SJSA1 (cell line): ENCODE data around the gene ROBO4. TPM values are rescaled to one million over a fixed set of nuclear protein-coding genes. Genes with fewer than 3 reads are reported as not detected.

Experiments
- DNase-seq, 2 experiments: peaks; one replicate each; pipeline ENCODE4 v3.0.0-alpha.2; 2015 to 2020; ENCODE audit warnings: low spot score in 2 of 2, low read depth in 1 of 2
- H3K27ac ChIP-seq: fragments of 250-450 bp; sonication (Bioruptor Pico); 2 replicates; pipeline ENCODE4 v1.5.1; 2020; ENCODE audit warnings: mild to moderate bottlenecking, moderate library complexity
- H3K27me3 ChIP-seq: fragments of 250-450 bp; sonication (Bioruptor Pico); replicated peaks from 2 replicates; pipeline ENCODE4 v1.5.1; 2020; ENCODE audit warnings: mild to moderate bottlenecking, moderate library complexity
- H3K36me3 ChIP-seq: fragments of 250-450 bp; sonication (Bioruptor Pico); 2 replicates; pipeline ENCODE4 v1.5.1; 2020; ENCODE audit warnings: mild to moderate bottlenecking
- H3K4me1 ChIP-seq: fragments of 250-450 bp; sonication (Bioruptor Pico); replicated peaks from 2 replicates; pipeline ENCODE4 v1.6.1; 2021; ENCODE audit warnings: mild to moderate bottlenecking
- H3K4me3 ChIP-seq: fragments of 250-450 bp; sonication (Bioruptor Pico); 2 replicates; pipeline ENCODE4 v1.5.1; 2020; ENCODE audit warnings: mild to moderate bottlenecking
- H3K9me3 ChIP-seq: fragments of 250-450 bp; sonication (Bioruptor Pico); replicated peaks from 2 replicates; pipeline ENCODE4 v1.5.1; 2020; ENCODE audit warnings: mild to moderate bottlenecking
- total RNA-seq: library from RNA; depleted of rRNA; stranded (reverse); fragments of >200 nt; shearing (Covaris generic); gene quantifications from 2 replicates; pipeline ENCODE4 v1.2.3, GENCODE V29; 2014; rRNA removed

The ROBO4 gene
- total RNA-seq: 0.97 and 2.8 TPM in 2 replicates

GRCh38 chr11:124897674-124898262 lies at the start of gene ROBO4:
ROBO4 (minus strand) TSS chr11:124897865; CDS start chr11:124897795, 70 bp downstream.
- no peaks in the 10 kb centered on the region for H3K9me3 ChIP-seq
- H3K4me1 ChIP-seq: peaks cover 56% of the 10 kb centered on the region
- DNase-seq: no peak
- no peak within 1 kb of the TSS for H3K4me3 ChIP-seq
- no peaks in the 10 kb centered on the region for H3K27me3 ChIP-seq
- peak within 1 kb of the TSS; percentile 88 for H3K27ac ChIP-seq
- no peaks in the 10 kb centered on the region for H3K36me3 ChIP-seq

DNA sequence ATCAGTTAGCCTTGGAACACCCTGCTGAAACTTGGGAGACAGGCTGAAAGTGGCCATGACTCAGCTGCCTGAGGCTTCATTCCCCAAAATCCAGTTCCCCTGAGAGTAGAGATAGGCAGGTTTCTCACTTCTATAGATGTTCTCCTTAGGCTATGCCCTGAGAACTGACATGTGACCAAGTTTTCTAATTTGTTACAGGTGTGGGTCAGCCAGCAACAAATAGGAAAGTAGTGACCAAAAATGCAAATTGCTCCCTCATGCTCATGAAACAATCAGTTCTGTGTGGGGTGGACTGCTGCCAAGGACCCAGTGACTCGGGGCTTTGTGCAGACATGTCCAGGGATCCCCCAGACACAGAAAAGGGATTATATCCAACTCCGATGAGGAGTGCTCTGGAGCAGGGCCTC lies 49.1 kb upstream of the ROBO4 start:
- Histone ChIP-seq H3K9me3 (no peaks in the 10 kb centered on the region), H3K27me3 (no peaks in the 10 kb centered on the region), H3K4me3 (no peak overlapping the region), H3K27ac (no peak overlapping the region), H3K4me1 (no peaks in the 10 kb centered on the region), H3K36me3 (no peaks in the 10 kb centered on the region)
- no peak for DNase-seq

DNA sequence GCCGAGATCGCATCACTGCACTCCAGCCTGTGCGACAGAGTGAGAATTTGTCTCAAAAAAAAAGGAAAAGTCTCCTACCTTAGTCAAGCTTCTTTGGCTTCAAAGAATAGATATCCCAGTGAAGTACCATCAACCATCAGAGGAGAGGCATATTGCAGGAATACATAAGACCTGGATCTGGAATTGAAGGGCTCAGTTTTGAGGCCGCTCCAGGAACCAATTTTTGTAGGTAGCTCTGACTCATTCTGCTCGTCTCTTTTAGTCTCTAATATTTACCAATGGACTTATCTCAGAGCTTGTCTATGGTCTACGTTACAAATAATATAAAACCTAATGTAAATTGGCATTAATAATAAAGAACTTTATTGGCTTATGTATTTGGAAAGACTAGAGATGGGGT lies 48.2 kb upstream of the ROBO4 start:
- H3K36me3 ChIP-seq: no peaks in the 10 kb centered on the region
- DNase-seq: no peak
- no peak overlapping the region for H3K4me3 ChIP-seq
- no peaks in the 10 kb centered on the region for H3K27me3 ChIP-seq
- no peak overlapping the region for H3K27ac ChIP-seq
- no peaks in the 10 kb centered on the region for H3K4me1 ChIP-seq
- H3K9me3 ChIP-seq: no peaks in the 10 kb centered on the region

- Histone ChIP-seq H3K4me3 (no peak overlapping the region), H3K4me1 (no peaks in the 10 kb centered on the region), H3K9me3 (no peaks in the 10 kb centered on the region), H3K36me3 (no peaks in the 10 kb centered on the region), H3K27ac (no peak overlapping the region), H3K27me3 (no peaks in the 10 kb centered on the region)
- no peak for DNase-seq
These were observed 46.9 kb upstream of the ROBO4 start for GRCh38 chr11:124944565-124944964.

GRCh38 chr11:124943741-124944140 lies 46.1 kb upstream of the ROBO4 start:
- Histone ChIP-seq H3K27ac (no peak overlapping the region), H3K9me3 (no peaks in the 10 kb centered on the region), H3K27me3 (no peaks in the 10 kb centered on the region), H3K4me3 (no peak overlapping the region), H3K36me3 (no peaks in the 10 kb centered on the region), H3K4me1 (no peaks in the 10 kb centered on the region)
- no peak for DNase-seq

DNA sequence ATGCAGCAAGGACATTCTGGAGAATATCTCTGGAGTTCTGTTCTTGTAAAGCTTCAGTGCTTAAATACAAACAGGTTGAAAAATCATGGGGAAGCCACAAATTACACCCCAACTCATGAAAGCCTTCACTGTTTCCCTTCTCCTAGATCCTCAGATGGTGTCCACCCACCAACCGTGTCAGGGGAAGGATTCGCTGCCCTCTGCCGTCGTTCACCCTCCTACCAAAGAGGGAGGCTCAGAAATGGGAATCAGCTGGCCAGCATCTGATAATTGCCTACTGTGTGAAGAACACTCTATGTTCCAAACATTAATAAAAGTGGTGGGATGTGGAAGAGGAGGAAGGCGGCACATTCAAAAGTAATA lies 45.6 kb upstream of the ROBO4 start:
- Histone ChIP-seq H3K4me1 (no peaks in the 10 kb centered on the region), H3K9me3 (no peaks in the 10 kb centered on the region), H3K27ac (no peak overlapping the region), H3K4me3 (no peak overlapping the region), H3K27me3 (no peaks in the 10 kb centered on the region), H3K36me3 (no peaks in the 10 kb centered on the region)
- DNase-seq: no peak

- Histone ChIP-seq H3K27ac (no peak overlapping the region), H3K27me3 (no peaks in the 10 kb centered on the region), H3K4me3 (no peak overlapping the region), H3K36me3 (no peaks in the 10 kb centered on the region), H3K4me1 (no peaks in the 10 kb centered on the region), H3K9me3 (no peaks in the 10 kb centered on the region)
- no peak for DNase-seq
These were observed 45.0 kb upstream of the ROBO4 start for GRCh38 chr11:124942466-124943253.

DNA sequence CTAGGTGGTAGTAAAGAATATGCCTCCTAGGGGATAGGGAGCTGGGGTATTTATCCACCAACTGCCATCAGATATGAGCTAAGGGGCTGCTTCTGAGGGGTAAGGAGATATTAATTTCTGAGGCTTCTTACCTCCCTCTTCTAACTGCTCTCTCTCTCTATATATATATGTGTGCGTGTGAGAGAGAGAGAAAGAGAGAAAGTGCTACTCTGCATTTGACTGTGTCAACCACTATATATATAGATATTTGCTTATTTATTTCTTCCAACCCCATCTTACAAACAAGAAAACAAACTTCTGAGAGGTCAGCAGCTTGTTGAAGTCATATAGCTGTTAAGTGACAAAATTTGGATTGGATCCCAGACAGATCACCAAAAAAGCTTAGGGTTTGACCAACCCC lies 44.0 kb upstream of the ROBO4 start:
- Histone ChIP-seq H3K36me3 (no peaks in the 10 kb centered on the region), H3K9me3 (no peaks in the 10 kb centered on the region), H3K27me3 (no peaks in the 10 kb centered on the region), H3K4me3 (no peak overlapping the region), H3K4me1 (no peaks in the 10 kb centered on the region), H3K27ac (no peak overlapping the region)
- no peak for DNase-seq

DNA sequence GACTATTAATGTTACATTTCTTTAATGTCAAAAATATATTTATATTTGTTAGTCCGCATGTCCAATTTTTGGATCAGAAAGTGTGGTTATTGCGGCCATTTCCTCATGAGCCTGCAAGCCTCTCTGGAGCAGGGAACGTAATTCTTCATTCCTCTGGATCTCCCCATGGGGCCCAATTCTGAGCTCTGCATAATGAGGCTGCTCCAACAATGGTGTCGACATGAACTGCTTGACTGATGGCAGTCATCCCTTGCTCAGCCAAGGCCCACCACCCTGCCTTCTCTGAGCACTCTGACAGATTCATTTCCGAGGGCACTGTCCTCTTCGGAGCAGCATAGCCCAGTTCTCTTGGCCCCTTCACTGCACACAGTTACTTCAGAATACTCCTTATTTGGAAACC lies 41.3 kb upstream of the ROBO4 start:
- no peak overlapping the region for H3K27ac ChIP-seq
- H3K4me1 ChIP-seq: no peaks in the 10 kb centered on the region
- no peaks in the 10 kb centered on the region for H3K36me3 ChIP-seq
- DNase-seq: no peak
- no peak overlapping the region for H3K4me3 ChIP-seq
- H3K27me3 ChIP-seq: no peaks in the 10 kb centered on the region
- no peaks in the 10 kb centered on the region for H3K9me3 ChIP-seq

- no peak overlapping the region for H3K27ac ChIP-seq
- H3K4me1 ChIP-seq: no peaks in the 10 kb centered on the region
- H3K36me3 ChIP-seq: no peaks in the 10 kb centered on the region
- no peak overlapping the region for H3K4me3 ChIP-seq
- no peaks in the 10 kb centered on the region for H3K27me3 ChIP-seq
- no peaks in the 10 kb centered on the region for H3K9me3 ChIP-seq
- no peak for DNase-seq
These were observed 40.6 kb upstream of the ROBO4 start for GRCh38 chr11:124938206-124938765.

GRCh38 chr11:124937336-124937935 lies 39.8 kb upstream of the ROBO4 start:
- no peak for DNase-seq
- Histone ChIP-seq H3K9me3 (no peaks in the 10 kb centered on the region), H3K27me3 (no peaks in the 10 kb centered on the region), H3K27ac (no peak overlapping the region), H3K36me3 (no peaks in the 10 kb centered on the region), H3K4me3 (no peak overlapping the region), H3K4me1 (no peaks in the 10 kb centered on the region)

GRCh38 chr11:124935548-124936514 lies 38.2 kb upstream of the ROBO4 start, which contains the start of gene HEPACAM:
HEPACAM (minus strand) TSS chr11:124936047; CDS start chr11:124936006, 41 bp downstream.
- Histone ChIP-seq H3K36me3 (no peaks in the 10 kb centered on the region), H3K9me3 (no peaks in the 10 kb centered on the region), H3K4me1 (no peaks in the 10 kb centered on the region), H3K27ac (no peak within 1 kb of the TSS), H3K4me3 (no peak within 1 kb of the TSS), H3K27me3 (no peaks in the 10 kb centered on the region)
- DNase-seq: no peak

DNA sequence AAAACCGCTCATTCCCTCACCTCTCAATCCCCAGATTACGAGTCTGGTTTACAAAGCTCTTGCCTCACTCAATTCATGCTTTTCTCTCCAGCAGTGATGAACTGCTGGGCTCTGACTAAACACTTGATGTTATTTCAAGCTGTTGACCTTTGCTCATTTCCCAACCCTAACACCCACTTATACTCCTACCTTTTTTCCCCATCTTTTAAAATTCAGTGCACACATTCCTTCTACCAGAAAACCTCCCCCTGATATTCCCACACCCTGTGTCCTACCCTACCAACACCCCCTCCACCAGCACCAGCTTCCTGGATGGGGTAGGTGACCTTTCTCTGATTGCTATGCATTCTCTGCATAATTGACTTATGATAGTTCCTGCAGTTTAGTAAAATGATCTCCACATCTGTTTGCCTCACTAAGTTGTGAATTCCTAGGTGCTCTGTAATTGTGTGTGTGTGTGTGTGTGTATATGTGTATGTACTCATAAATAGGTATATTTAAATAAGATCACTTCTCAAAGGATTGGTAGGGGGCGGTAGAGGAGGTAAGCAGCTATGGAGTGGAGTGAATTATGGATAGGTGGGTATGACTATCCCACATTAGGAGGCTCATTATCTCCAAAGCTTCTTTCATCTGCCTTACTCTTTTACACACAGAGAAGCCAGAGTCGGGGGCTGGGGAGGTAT lies 37.3 kb upstream of the ROBO4 start:
- Histone ChIP-seq H3K27me3 (no peaks in the 10 kb centered on the region), H3K27ac (no peak overlapping the region), H3K36me3 (no peaks in the 10 kb centered on the region), H3K4me1 (no peaks in the 10 kb centered on the region), H3K9me3 (no peaks in the 10 kb centered on the region), H3K4me3 (no peak overlapping the region)
- no peak for DNase-seq
